GM21825 (cell line): ENCODE results near the gene GPR119.
"Not testable (repeated sequence)": the region's sequence is repeated elsewhere in the genome, so short reads cannot be mapped to it uniquely, and the experiment has no call there.

Source experiments
- ATAC-seq: cut with Tn5 transposase; IDR thresholded peaks from one replicate; pipeline ENCODE4 v1.9.1; 2021; ENCODE audit warnings: mild to moderate bottlenecking, moderate library complexity; ENCODE audit not compliant: unreplicated experiment

The GPR119 gene

GRCh38 chrX:130385520-130385919 lies at the start of gene GPR119:
Gene GPR119, minus strand, starts transcription at chrX:130385674. Its CDS starts 227 bp downstream, at chrX:130385447.
- no peak for ATAC-seq

- not testable (repeated sequence) for ATAC-seq
Measured at GRCh38 chrX:130429236-130429635, 43.8 kb upstream of the GPR119 start.

- no peak for ATAC-seq
Measured at GRCh38 chrX:130426531-130426930, 41.1 kb upstream of the GPR119 start.

- no peak for ATAC-seq
Measured at GRCh38 chrX:130419263-130419662, 33.8 kb upstream of the GPR119 start.

- no peak for ATAC-seq
Measured at GRCh38 chrX:130418740-130419139, 33.3 kb upstream of the GPR119 start.

GRCh38 chrX:130418066-130418465 lies 32.6 kb upstream of the GPR119 start:
- no peak for ATAC-seq

GRCh38 chrX:130416785-130417184 lies 31.3 kb upstream of the GPR119 start:
- no peak for ATAC-seq

- no peak for ATAC-seq
Measured at GRCh38 chrX:130415201-130415600, 29.7 kb upstream of the GPR119 start.

- no peak for ATAC-seq
Measured at GRCh38 chrX:130414800-130415199, 29.3 kb upstream of the GPR119 start.

- ATAC-seq: no peak
Measured at GRCh38 chrX:130413415-130413814, 27.9 kb upstream of the GPR119 start.

- ATAC-seq: peak; percentile 10
Measured at GRCh38 chrX:130402208-130402684, 16.8 kb upstream of the GPR119 start.

- ATAC-seq: peak; percentile 93
Measured at GRCh38 chrX:130401415-130402207, 16.1 kb upstream of the GPR119 start, which contains the start of gene RBMX2. Gene RBMX2, plus strand, starts transcription at chrX:130401987. Its CDS starts 46 bp downstream, at chrX:130402033.

- no peak for ATAC-seq
Measured at GRCh38 chrX:130395341-130395740, 9.9 kb upstream of the GPR119 start.

GRCh38 chrX:130393451-130394074 lies 8.1 kb upstream of the GPR119 start:
- no peak for ATAC-seq

- no peak for ATAC-seq
Measured at GRCh38 chrX:130386408-130386808, 934 bp upstream of the GPR119 start.

GRCh38 chrX:130378024-130378669 lies 7.3 kb downstream of the GPR119 start:
- ATAC-seq: no peak

GRCh38 chrX:130376077-130376476 lies 9.4 kb downstream of the GPR119 start:
- ATAC-seq: no peak

- ATAC-seq: not testable (repeated sequence)
Measured at GRCh38 chrX:130352050-130352449, 33.4 kb downstream of the GPR119 start.

GRCh38 chrX:130351567-130351966 lies 33.9 kb downstream of the GPR119 start:
- no peak for ATAC-seq

- ATAC-seq: no peak
Measured at GRCh38 chrX:130347321-130347720, 38.2 kb downstream of the GPR119 start.

GRCh38 chrX:130343411-130343810 lies 42.1 kb downstream of the GPR119 start:
- no peak for ATAC-seq

GRCh38 chrX:130340271-130340670 lies 45.2 kb downstream of the GPR119 start:
- no peak for ATAC-seq
